A549 (cell line): ENCODE measurements around the gene CRTC2. TPM values are rescaled to one million over a fixed set of nuclear protein-coding genes. Genes with fewer than 3 reads are reported as not detected.

Experiments used
- ATAC-seq, 2 experiments: fragments of 200-7000 bp in 1 of 2; fragments of >200 bp in 1 of 2; cut with Nextera tagmentation in 1 of 2; cut with Tn5 transposase in 1 of 2; 3 replicates each; pipeline versions ENCODE4 v1.8.0 to v1.9.1; 2018 to 2020; ENCODE audit warnings: mild to moderate bottlenecking in 1 of 2, moderate library complexity in 1 of 2
- CTCF ChIA-PET: fragments of 300-600 bp; sonication (Branson Sonifier 250); formaldehyde crosslinking; extraction: SDS; loops from one replicate; lab custom pipeline; 2021; ENCODE audit warnings: antibody characterized with exemption, inconsistent platforms; lab: Yijun Ruan, JAX
- POLR2A ChIA-PET: fragments of 350-600 bp; formaldehyde crosslinking; extraction: SDS; loops from one replicate; lab custom pipeline; 2021; ENCODE audit warnings: antibody characterized with exemption, inconsistent platforms; lab: Yijun Ruan, JAX
- DNase-seq, 2 experiments: peaks; one replicate each; pipeline versions ENCODE4 v3.0.0 to v3.0.0-alpha.2; 2011 to 2016; ENCODE audit warnings: low read depth in 1 of 2, low spot score in 1 of 2
- FAIRE-seq: peaks from 2 replicates; lab custom pipeline; 2011; peaks lifted over from hg19 to GRCh38; lab: Jason Lieb, UNC
- H3K27ac ChIP-seq, 2 experiments: fragments of >200 bp; sonication (Bioruptor Twin); formaldehyde crosslinking; 3 replicates each; pipeline ENCODE4 v1.5.1; 2016 to 2017
- H3K4me1 ChIP-seq: fragments of >200 bp; sonication (Bioruptor Twin); formaldehyde crosslinking; 3 replicates; pipeline ENCODE4 v1.6.1; 2016
- H3K4me2 ChIP-seq: fragments of >200 bp; sonication (Bioruptor Twin); formaldehyde crosslinking; 3 replicates; pipeline ENCODE4 v1.6.1; 2016
- H3K4me3 ChIP-seq: fragments of >200 bp; sonication (Bioruptor Twin); formaldehyde crosslinking; 3 replicates; pipeline ENCODE4 v1.5.1; 2016
- H3K9me3 ChIP-seq: fragments of >200 bp; sonication (Bioruptor Twin); formaldehyde crosslinking; 3 replicates; pipeline ENCODE4 v1.6.1; 2016
- BCL3 ChIP-seq: fragments of >200 bp; sonication (Bioruptor Twin); formaldehyde crosslinking; IDR thresholded peaks from 3 replicates; pipeline ENCODE4 v1.6.1; 2016
- CBX2 ChIP-seq: fragments of 200-600 bp; sonication (generic); IDR thresholded peaks from 2 replicates; pipeline ENCODE4 v1.6.1; 2016; ENCODE audit warnings: low read depth, mild to moderate bottlenecking, borderline replicate concordance
- CEBPB ChIP-seq, 2 experiments: fragments of >200 bp in 1 of 2; sonication (Bioruptor Twin) in 1 of 2; formaldehyde crosslinking in 1 of 2; IDR thresholded peaks; 2 replicates each; pipeline ENCODE4 v1.6.1; 2012 to 2016
- CHD2 ChIP-seq: fragments of 150-350 bp; IDR thresholded peaks from 2 replicates; pipeline ENCODE4 v1.6.1; 2014; ENCODE audit warnings: low read length; ENCODE audit not compliant: partially characterized antibody
- CHD4 ChIP-seq: fragments of 200-600 bp; sonication (generic); IDR thresholded peaks from 2 replicates; pipeline ENCODE4 v1.6.1; 2016; ENCODE audit warnings: antibody characterized with exemption, mild to moderate bottlenecking, borderline replicate concordance
- EHMT2 ChIP-seq: fragments of 200-600 bp; sonication (generic); IDR thresholded peaks from 2 replicates; pipeline ENCODE4 v1.6.1; 2016; ENCODE audit warnings: antibody characterized with exemption, low read depth, mild to moderate bottlenecking, moderate library complexity
- EP300 ChIP-seq, 2 experiments: fragments of >200 bp; sonication (Bioruptor Twin); formaldehyde crosslinking; IDR thresholded peaks; 2 replicates in 1 of 2; 3 replicates in 1 of 2; pipeline ENCODE4 v1.6.1; 2016 to 2017
- ESRRA ChIP-seq: fragments of 150-350 bp; IDR thresholded peaks from 2 replicates; pipeline ENCODE4 v1.6.1; 2014; ENCODE audit warnings: mild to moderate bottlenecking, low read length, borderline replicate concordance
- FOSB ChIP-seq: fragments of 250-450 bp; sonication (Bioruptor Pico); IDR thresholded peaks from 2 replicates; pipeline ENCODE4 v1.5.0; 2020; ENCODE audit warnings: mild to moderate bottlenecking, moderate library complexity
- GATA3 ChIP-seq: IDR thresholded peaks from 2 replicates; pipeline ENCODE4 v1.6.1; 2012; ENCODE audit warnings: borderline replicate concordance
- HDAC2 ChIP-seq: fragments of 200-600 bp; sonication (generic); IDR thresholded peaks from 2 replicates; pipeline ENCODE4 v1.6.1; 2016
- HES2 ChIP-seq: fragments of >200 bp; sonication (Bioruptor Twin); formaldehyde crosslinking; IDR thresholded peaks from 2 replicates; pipeline ENCODE4 v1.6.1; 2016
- HOXA7 ChIP-seq: fragments of 250-450 bp; sonication (Bioruptor Pico); IDR thresholded peaks from 2 replicates; pipeline ENCODE4 v1.5.0; 2020; ENCODE audit warnings: mild to moderate bottlenecking, moderate library complexity
- HOXB5 ChIP-seq: fragments of 250-450 bp; sonication (Bioruptor Pico); IDR thresholded peaks from 2 replicates; pipeline ENCODE4 v1.5.0; 2020; ENCODE audit warnings: mild to moderate bottlenecking, moderate library complexity
- JUN ChIP-seq, 2 experiments: fragments of >200 bp; sonication (Bioruptor Twin); formaldehyde crosslinking; IDR thresholded peaks; 2 replicates in 1 of 2; 3 replicates in 1 of 2; pipeline ENCODE4 v1.6.1; 2016 to 2017
- MAFK ChIP-seq: fragments of 450-650 bp; IDR thresholded peaks from 2 replicates; pipeline ENCODE4 v1.6.1; 2014; ENCODE audit not compliant: partially characterized antibody
- NFE2L2 ChIP-seq: fragments of 150-350 bp; conservative IDR thresholded peaks from 2 replicates; pipeline ENCODE4 v1.6.1; 2014; ENCODE audit warnings: low read length
- PHF8 ChIP-seq: fragments of 200-600 bp; sonication (generic); IDR thresholded peaks from 2 replicates; pipeline ENCODE4 v1.6.1; 2016; ENCODE audit warnings: low read depth, mild to moderate bottlenecking, antibody characterized with exemption, moderate library complexity, borderline replicate concordance
- POLR2A ChIP-seq: IDR thresholded peaks from 2 replicates; pipeline ENCODE4 v1.6.1; 2012; ENCODE audit warnings: mild to moderate bottlenecking, low read length
- POLR2AphosphoS2 ChIP-seq: conservative IDR thresholded peaks from 2 replicates; pipeline ENCODE4 v1.6.1; 2012; ENCODE audit warnings: low read length, improper control_type of control experiment, inconsistent platforms
- RAD21 ChIP-seq, 2 experiments: fragments of >200 bp in 1 of 2; sonication (Bioruptor Twin) in 1 of 2; formaldehyde crosslinking in 1 of 2; IDR thresholded peaks in 1 of 2; conservative IDR thresholded peaks in 1 of 2; 2 replicates in 1 of 2; 3 replicates in 1 of 2; pipeline ENCODE4 v1.6.1; 2012 to 2018; ENCODE audit warnings: inconsistent platforms in 1 of 2
- RARB ChIP-seq: fragments of 250-450 bp; sonication (Bioruptor Pico); IDR thresholded peaks from 2 replicates; pipeline ENCODE4 v1.8.0; 2021; ENCODE audit warnings: mild to moderate bottlenecking, moderate library complexity
- RCOR1 ChIP-seq: fragments of 150-350 bp; IDR thresholded peaks from 2 replicates; pipeline ENCODE4 v1.6.1; 2014; ENCODE audit warnings: antibody characterized with exemption, low read length, low read depth
- RNF2 ChIP-seq: fragments of 200-600 bp; sonication (generic); IDR thresholded peaks from 2 replicates; pipeline ENCODE4 v1.6.1; 2016; ENCODE audit warnings: low read depth, mild to moderate bottlenecking, antibody characterized with exemption, moderate library complexity, borderline replicate concordance
- SREBF2 ChIP-seq: fragments of 450-650 bp; IDR thresholded peaks from 2 replicates; pipeline ENCODE4 v1.6.1; 2014; ENCODE audit warnings: mild to moderate bottlenecking, moderate library complexity
- TP53 ChIP-seq: fragments of 250-450 bp; sonication (Bioruptor Pico); IDR thresholded peaks from 2 replicates; pipeline ENCODE4 v1.5.0; 2021; ENCODE audit warnings: mild to moderate bottlenecking, moderate library complexity
- ZFP36 ChIP-seq: fragments of 450-650 bp; IDR thresholded peaks from 2 replicates; pipeline ENCODE4 v1.6.1; 2014; ENCODE audit warnings: borderline replicate concordance; ENCODE audit not compliant: partially characterized antibody
- ZSCAN20 ChIP-seq: fragments of 250-450 bp; sonication (Bioruptor Pico); IDR thresholded peaks from 2 replicates; pipeline ENCODE4 v1.8.0; 2022; ENCODE audit warnings: mild to moderate bottlenecking, moderate library complexity
- WGBS: methylation state at CpG from one replicate; pipeline ENCODE4 v1.1.6; 2017; ENCODE audit errors: missing lambda C conversion rate; 5-methylcytosine and 5-hydroxymethylcytosine counted together
- polyA plus RNA-seq, 4 experiments: library from polyadenylated mRNA; depleted of rRNA in 3 of 4; stranded (reverse); fragments of >200 nt; fragmentation: RNase III in 1 of 4; extraction: RNeasy Plus Mini Kit Qiagen cat#74134 plus additional on column Dnase treatment in 1 of 4; gene quantifications; 2 replicates in 3 of 4; 3 replicates in 1 of 4; pipeline ENCODE4 v1.2.3, GENCODE V29; 2011 to 2017
- TF ChIP-seq, protein P1 (sequence below): IDR thresholded peaks from 2 replicates; pipeline ENCODE4 v1.6.1; 2012
- TF ChIP-seq, protein P2 (sequence below): fragments of 450-650 bp; IDR thresholded peaks from 2 replicates; pipeline ENCODE4 v1.6.1; 2014; ENCODE audit warnings: antibody characterized with exemption
- TF ChIP-seq, protein P3 (sequence below): fragments of 250-450 bp; sonication (Bioruptor Pico); IDR thresholded peaks from 2 replicates; pipeline ENCODE4 v1.5.0; 2020; ENCODE audit warnings: low read depth, mild to moderate bottlenecking, moderate library complexity

CRTC2 gene
- polyA plus RNA-seq, 2 of the 4 experiments (the other 2 are of a cell fraction), result 19.7 to 22.3 TPM

DNA sequence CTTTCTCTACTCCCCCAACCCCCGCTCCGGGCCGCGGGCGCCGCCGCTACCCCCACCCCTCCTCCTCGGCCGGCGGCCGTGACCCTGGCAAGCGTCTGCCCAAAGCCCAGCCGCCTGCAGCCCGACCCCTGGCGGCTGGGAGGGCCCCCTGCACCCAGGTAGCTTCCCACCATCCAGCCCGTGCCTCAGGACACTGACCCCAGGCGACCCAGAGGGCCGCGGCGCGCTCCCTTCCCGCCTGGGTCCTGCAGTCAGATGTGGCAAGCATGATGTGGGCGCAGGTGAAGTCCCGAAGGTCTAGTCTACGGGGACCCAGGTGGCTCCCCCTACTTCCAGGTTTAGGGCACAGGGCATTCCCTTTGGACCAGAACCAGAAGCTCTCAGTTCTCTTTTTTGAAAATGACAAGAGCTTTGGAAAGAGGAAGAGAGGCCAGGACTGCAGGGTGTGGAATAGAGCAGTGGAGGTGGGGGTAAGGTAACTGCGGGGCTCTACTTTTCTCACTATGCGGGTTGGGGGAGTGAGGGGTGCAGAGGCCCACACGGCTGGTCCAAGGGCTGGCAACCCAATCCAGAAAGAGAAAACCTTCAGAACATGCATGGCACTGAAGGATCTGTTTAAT lies 11.7 kb downstream of the CRTC2 start, which contains the start of gene DENND4B (continued):
- peak; percentile 74; the same call in 1 of the 3 replicates for TF ChIP-seq BCL3
- no peak for TF ChIP-seq FOSB (CRISPR knock-in tag)
- TF ChIP-seq ZFP36, result no peak
- no peak for TF ChIP-seq CBX2
- no peak for TF ChIP-seq POLR2AphosphoS2
- no peak for TF ChIP-seq ZSCAN20
- peak in 1 of 2 experiments; percentile 41; a peak in 3 of 5 replicates for TF ChIP-seq JUN (IDR thresholded peaks at IDR 0.05)
- TF ChIP-seq CHD2, result no peak
- TF ChIP-seq RARB (CRISPR knock-in tag), result no peak
- TF ChIP-seq MAFK, result no peak
- peak; percentile 35 to 52; a peak in 4 of 5 replicates for TF ChIP-seq RAD21 (conservative IDR thresholded peaks at IDR 0.05 in 1 of 2, IDR thresholded peaks at IDR 0.05 in 1 of 2)
- TF ChIP-seq HDAC2, result no peak
- no peak for TF ChIP-seq PHF8
- no peak for TF ChIP-seq HOXB5 (CRISPR knock-in tag)
- TF ChIP-seq, protein P1, sequence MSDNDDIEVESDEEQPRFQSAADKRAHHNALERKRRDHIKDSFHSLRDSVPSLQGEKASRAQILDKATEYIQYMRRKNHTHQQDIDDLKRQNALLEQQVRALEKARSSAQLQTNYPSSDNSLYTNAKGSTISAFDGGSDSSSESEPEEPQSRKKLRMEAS, result peak; percentile 62
- 0 out of 2 replicates have a peak, but pooled peaks have one; percentile 39 for TF ChIP-seq ESRRA
- no peak for TF ChIP-seq HES2
- no peak for TF ChIP-seq EHMT2
- no peak for TF ChIP-seq NFE2L2

DNA sequence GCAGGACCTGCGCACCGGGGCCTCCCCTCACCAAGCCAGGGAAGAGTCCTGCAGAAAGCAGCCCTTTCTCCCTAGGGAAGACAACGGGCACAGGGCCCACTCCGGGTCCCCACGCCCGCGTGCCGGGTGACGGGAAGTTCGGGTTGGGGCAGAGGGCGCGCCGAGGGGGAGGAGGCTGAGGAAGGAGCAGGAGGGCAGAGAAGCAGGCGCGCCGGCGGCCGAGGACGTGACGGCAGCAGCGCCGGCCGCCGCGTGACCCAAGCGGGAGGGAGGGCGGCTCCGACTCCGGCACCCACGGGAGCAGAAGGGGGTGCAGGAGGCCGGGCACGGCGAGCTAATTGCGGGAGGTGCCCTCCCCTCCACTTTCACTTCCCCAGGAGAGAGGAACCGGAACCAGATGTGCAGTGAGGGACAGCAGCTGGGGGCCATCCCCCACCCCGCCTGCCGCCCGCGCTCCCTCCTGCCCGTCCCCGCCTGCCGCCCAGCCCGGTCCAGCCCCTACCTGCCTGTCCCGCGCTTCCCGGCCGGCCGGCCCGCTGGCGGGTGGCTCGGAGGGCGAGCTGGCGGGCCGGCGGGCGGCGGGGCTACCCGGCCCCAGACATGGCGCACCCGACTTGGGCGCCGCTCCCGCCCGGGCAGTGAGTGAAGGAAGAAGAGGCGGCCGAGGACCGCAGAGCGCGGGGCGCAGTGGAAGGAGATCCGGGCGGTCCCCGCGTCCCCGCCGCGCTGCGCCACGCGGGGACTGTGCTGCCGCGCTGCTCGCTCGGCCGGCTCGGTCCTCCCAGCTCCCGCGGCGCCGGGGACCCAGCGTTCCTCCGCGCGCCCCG lies 12.4 kb downstream of the CRTC2 start:
- POLR2A ChIA-PET, result interaction anchor here (0.5 to 2.0 kb wide), 16 partner anchors 10 to 1376 kb away, joined by 3 to 16 read pairs (median 3); partner anchors contain the start of genes CHTOP, CREB3L4, GATAD2B and INTS3
- TF ChIP-seq BCL3 (no peak; the same call in 2 of the 3 replicates), POLR2A (peak; percentile 34; the same call in 1 of the 2 replicates), TP53 (CRISPR knock-in tag) (no peak), HOXA7 (CRISPR knock-in tag) (no peak), EP300 (IDR thresholded peaks at IDR 0.05) (no peak), PHF8 (0 out of 2 replicates have a peak, but pooled peaks have one; percentile 20), RCOR1 (no peak), RAD21 (conservative IDR thresholded peaks at IDR 0.05 in 1 of 2, IDR thresholded peaks at IDR 0.05 in 1 of 2) (no peak), ESRRA (no peak), CEBPB (IDR thresholded peaks at IDR 0.05) (no peak), SREBF2 (no peak), JUN (IDR thresholded peaks at IDR 0.05) (peak; percentile 53 to 85; a peak in 3 of 5 replicates), GATA3 (no peak), CHD4 (no peak), RNF2 (no peak)
- TF ChIP-seq, protein P2, sequence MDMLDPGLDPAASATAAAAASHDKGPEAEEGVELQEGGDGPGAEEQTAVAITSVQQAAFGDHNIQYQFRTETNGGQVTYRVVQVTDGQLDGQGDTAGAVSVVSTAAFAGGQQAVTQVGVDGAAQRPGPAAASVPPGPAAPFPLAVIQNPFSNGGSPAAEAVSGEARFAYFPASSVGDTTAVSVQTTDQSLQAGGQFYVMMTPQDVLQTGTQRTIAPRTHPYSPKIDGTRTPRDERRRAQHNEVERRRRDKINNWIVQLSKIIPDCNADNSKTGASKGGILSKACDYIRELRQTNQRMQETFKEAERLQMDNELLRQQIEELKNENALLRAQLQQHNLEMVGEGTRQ, result peak; percentile 57; the same call in 1 of the 2 replicates
- TF ChIP-seq, protein P3, sequence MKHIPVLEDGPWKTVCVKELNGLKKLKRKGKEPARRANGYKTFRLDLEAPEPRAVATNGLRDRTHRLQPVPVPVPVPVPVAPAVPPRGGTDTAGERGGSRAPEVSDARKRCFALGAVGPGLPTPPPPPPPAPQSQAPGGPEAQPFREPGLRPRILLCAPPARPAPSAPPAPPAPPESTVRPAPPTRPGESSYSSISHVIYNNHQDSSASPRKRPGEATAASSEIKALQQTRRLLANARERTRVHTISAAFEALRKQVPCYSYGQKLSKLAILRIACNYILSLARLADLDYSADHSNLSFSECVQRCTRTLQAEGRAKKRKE (CRISPR knock-in tag), result no peak
- TF ChIP-seq, protein P1, result peak; percentile 52; the same call in 1 of the 2 replicates

More for the DNA sequence above, 12.4 kb downstream of the CRTC2 start:
- FAIRE-seq (no peak), DNase-seq (peak; percentile 58 to 61), ATAC-seq (peak; percentile 69 to 73)
- Histone ChIP-seq H3K4me3 (peak overlapping the region; percentile 99), H3K9me3 (no peaks in the 10 kb centered on the region), H3K4me1 (peaks cover 16% of the 10 kb centered on the region), H3K4me2 (peak overlapping the region; percentile 89), H3K27ac (peak overlapping the region; percentile 98 to 99)
- CTCF ChIA-PET, result interaction anchor here (0.7 to 5.8 kb wide), 39 partner anchors 8 to 384 kb away, joined by 3 to 75 read pairs (median 4); partner anchors contain the start of genes CREB3L4, CRTC2, JTB and RAB13
- WGBS, result under 1% methylated on average over 42 of the region's 95 CpGs
